Measurements from ENCODE around the gene NDRG4.

DNA sequence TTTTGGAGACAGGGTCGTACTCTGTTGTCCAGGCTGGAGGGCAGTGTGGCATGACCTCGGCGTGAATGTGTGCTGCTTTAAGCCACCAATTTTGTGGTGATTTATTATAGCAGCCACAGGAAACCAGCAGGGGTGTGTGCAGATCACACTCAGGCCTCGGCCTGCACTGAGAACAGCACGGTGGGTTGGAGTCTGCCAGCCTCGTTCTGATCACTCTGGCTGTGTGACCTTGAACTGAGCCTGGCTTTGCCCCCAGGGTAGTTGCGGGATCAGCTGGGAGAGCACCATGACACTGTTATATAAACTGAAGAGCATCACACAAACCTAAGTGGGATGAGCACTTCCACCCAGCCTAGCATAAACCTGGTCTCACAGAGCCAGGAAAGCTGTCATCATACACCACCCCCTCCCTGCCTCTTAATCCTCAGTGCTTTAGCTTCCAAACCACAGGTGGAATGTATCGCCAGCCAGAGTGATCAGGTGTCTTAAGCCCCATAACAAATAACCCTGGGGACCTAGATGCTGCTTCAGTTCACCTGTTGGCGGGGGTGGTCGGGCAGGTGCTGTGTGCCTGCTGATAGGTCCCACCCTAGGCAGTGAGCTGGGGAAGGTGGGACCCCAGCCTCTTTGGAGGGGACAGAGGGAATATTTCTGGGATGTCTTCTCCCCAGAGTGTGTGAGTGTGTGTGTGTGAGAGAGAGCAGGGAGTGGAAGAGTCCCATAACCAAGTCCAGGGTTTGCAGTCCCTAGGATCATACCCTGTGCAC, 28.6 kb upstream of the NDRG4 start:
- TF ChIP-seq, protein P1, sequence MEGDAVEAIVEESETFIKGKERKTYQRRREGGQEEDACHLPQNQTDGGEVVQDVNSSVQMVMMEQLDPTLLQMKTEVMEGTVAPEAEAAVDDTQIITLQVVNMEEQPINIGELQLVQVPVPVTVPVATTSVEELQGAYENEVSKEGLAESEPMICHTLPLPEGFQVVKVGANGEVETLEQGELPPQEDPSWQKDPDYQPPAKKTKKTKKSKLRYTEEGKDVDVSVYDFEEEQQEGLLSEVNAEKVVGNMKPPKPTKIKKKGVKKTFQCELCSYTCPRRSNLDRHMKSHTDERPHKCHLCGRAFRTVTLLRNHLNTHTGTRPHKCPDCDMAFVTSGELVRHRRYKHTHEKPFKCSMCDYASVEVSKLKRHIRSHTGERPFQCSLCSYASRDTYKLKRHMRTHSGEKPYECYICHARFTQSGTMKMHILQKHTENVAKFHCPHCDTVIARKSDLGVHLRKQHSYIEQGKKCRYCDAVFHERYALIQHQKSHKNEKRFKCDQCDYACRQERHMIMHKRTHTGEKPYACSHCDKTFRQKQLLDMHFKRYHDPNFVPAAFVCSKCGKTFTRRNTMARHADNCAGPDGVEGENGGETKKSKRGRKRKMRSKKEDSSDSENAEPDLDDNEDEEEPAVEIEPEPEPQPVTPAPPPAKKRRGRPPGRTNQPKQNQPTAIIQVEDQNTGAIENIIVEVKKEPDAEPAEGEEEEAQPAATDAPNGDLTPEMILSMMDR (IDR thresholded peaks at IDR 0.05; ENCODE audit: poor library complexity, severe bottlenecking) = no peak
- no peak for TF ChIP-seq MXI1 (conservative IDR thresholded peaks at IDR 0.05; ENCODE audit: poor library complexity, severe bottlenecking)
- no peak for TF ChIP-seq POLR2AphosphoS5 (IDR thresholded peaks at IDR 0.05)
- TF ChIP-seq RAD21 (conservative IDR thresholded peaks at IDR 0.05) = no peak
- TF ChIP-seq EP300 (conservative IDR thresholded peaks at IDR 0.05; ENCODE audit: poor library complexity, severe bottlenecking) = no peak
- TF ChIP-seq SMC3 (conservative IDR thresholded peaks at IDR 0.05; ENCODE audit: poor library complexity) = no peak
- no peak for TF ChIP-seq EZH2 (IDR thresholded peaks at IDR 0.05; ENCODE audit: borderline replicate concordance, insufficient read depth, low read length, poor library complexity, severe bottlenecking)
- TF ChIP-seq, protein P2, sequence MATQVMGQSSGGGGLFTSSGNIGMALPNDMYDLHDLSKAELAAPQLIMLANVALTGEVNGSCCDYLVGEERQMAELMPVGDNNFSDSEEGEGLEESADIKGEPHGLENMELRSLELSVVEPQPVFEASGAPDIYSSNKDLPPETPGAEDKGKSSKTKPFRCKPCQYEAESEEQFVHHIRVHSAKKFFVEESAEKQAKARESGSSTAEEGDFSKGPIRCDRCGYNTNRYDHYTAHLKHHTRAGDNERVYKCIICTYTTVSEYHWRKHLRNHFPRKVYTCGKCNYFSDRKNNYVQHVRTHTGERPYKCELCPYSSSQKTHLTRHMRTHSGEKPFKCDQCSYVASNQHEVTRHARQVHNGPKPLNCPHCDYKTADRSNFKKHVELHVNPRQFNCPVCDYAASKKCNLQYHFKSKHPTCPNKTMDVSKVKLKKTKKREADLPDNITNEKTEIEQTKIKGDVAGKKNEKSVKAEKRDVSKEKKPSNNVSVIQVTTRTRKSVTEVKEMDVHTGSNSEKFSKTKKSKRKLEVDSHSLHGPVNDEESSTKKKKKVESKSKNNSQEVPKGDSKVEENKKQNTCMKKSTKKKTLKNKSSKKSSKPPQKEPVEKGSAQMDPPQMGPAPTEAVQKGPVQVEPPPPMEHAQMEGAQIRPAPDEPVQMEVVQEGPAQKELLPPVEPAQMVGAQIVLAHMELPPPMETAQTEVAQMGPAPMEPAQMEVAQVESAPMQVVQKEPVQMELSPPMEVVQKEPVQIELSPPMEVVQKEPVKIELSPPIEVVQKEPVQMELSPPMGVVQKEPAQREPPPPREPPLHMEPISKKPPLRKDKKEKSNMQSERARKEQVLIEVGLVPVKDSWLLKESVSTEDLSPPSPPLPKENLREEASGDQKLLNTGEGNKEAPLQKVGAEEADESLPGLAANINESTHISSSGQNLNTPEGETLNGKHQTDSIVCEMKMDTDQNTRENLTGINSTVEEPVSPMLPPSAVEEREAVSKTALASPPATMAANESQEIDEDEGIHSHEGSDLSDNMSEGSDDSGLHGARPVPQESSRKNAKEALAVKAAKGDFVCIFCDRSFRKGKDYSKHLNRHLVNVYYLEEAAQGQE (IDR thresholded peaks at IDR 0.05; ENCODE audit: borderline replicate concordance) = no peak

Measured in neural cell (in vitro differentiated cells).